ENCODE measurements around the gene AXIN1. TPM values are rescaled to one million over a fixed set of nuclear protein-coding genes. Genes with fewer than 3 reads are reported as not detected.
A peak's percentile ranks its signal among the peaks of the same experiment; 100 is the strongest.

Gene AXIN1, protein sequence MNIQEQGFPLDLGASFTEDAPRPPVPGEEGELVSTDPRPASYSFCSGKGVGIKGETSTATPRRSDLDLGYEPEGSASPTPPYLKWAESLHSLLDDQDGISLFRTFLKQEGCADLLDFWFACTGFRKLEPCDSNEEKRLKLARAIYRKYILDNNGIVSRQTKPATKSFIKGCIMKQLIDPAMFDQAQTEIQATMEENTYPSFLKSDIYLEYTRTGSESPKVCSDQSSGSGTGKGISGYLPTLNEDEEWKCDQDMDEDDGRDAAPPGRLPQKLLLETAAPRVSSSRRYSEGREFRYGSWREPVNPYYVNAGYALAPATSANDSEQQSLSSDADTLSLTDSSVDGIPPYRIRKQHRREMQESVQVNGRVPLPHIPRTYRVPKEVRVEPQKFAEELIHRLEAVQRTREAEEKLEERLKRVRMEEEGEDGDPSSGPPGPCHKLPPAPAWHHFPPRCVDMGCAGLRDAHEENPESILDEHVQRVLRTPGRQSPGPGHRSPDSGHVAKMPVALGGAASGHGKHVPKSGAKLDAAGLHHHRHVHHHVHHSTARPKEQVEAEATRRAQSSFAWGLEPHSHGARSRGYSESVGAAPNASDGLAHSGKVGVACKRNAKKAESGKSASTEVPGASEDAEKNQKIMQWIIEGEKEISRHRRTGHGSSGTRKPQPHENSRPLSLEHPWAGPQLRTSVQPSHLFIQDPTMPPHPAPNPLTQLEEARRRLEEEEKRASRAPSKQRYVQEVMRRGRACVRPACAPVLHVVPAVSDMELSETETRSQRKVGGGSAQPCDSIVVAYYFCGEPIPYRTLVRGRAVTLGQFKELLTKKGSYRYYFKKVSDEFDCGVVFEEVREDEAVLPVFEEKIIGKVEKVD
- 8.6 TPM for polyA plus RNA-seq (2012; ENCODE audit: missing spikeins)

GRCh38 chr16:352547-353403 is at the start of gene AXIN1:
AXIN1 (minus strand) TSS chr16:352723; CDS start chr16:347025, 5,698 bp downstream.
- FAIRE-seq, result peak; percentile 92
- TF ChIP-seq TAF1 (IDR thresholded peaks at IDR 0.05; ENCODE audit: borderline replicate concordance, low read depth, low read length), result no peak
- no peak for TF ChIP-seq POLR2AphosphoS5 (IDR thresholded peaks at IDR 0.05; ENCODE audit: low read depth, low read length)
- TF ChIP-seq POLR2A (IDR thresholded peaks at IDR 0.05; ENCODE audit: low read depth, low read length), result peak; percentile 60; the same call in 1 of the 2 replicates
- peak; percentile 86 for DNase-seq (ENCODE audit: insufficient read length)

DNA sequence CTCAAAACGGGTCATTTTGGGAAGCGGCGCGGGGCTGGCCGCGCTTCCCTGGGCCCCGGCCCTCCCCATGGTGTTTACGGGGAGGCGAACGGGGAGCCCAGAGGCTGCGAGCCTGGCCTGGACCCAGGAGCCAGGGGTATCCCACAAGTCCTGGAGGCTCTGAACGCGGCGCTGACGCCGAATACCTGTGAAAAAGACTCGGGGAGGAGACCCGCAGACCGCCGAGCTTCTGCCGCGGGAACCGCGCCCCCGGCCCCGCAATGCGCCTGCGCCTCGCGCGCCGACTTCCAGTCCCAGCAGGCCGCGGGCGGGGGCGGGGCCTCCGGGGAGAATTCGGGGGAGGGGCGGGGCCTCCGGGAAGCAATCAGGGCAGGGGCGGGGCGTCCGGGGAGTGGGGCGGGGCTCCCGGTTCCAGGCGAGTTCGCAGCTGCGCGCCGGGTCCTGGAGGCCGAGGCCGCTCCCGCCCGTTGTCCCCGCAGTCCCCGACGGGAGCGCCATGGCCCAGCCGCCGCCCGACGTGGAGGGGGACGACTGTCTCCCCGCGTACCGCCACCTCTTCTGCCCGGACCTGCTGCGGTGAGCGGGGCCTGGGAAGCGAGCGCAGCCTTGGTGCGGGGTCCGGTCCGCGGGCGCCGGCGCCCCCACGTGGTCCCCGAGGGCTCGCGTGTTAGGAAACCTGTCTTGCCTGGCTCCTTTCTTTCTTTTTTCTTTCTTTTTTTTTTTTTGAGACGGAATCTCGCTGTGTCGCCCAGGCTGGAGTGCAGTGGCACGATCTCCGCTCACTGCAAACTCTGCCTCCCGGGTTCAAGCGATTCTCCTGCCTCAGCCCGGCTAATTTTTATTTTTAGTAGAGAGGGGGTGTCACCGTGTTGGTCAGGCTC is 49.2 kb upstream of the AXIN1 start, which contains the start of gene DECR2:
DECR2 (plus strand) TSS at position 418 of the 881 bp plus-strand sequence; CDS start at position 497, 79 bp downstream.
- FAIRE-seq, result peak; percentile 90
- peak; percentile 73 for TF ChIP-seq POLR2AphosphoS5 (IDR thresholded peaks at IDR 0.05; ENCODE audit: low read depth, low read length)
- peak; percentile 81; the same call in 1 of the 2 replicates for TF ChIP-seq POLR2A (IDR thresholded peaks at IDR 0.05; ENCODE audit: low read depth, low read length)
- peak; percentile 37; the same call in 1 of the 2 replicates for TF ChIP-seq TAF1 (IDR thresholded peaks at IDR 0.05; ENCODE audit: borderline replicate concordance, low read depth, low read length)

DNA sequence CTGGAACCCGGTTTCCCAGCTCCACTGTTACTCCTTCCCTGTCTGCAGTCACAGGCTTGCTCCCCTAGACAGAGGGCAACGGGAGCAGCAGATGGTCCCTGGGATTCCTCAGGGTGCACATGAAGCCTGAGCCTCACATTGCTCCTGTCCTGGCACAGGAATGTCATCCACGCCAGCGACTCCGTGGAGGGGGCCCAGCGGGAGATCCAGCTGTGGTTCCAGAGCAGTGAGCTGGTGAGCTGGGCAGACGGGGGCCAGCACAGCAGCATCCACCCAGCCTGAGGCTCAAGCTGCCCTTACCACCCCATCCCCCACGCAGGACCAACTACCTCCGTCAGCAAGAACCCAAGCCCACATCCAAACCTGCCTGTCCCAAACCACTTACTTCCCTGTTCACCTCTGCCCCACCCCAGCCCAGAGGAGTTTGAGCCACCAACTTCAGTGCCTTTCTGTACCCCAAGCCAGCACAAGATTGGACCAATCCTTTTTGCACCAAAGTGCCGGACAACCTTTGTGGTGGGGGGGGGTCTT is 47.6 kb upstream of the AXIN1 start:
- TF ChIP-seq POLR2A (IDR thresholded peaks at IDR 0.05; ENCODE audit: low read depth, low read length) (no peak), TAF1 (IDR thresholded peaks at IDR 0.05; ENCODE audit: borderline replicate concordance, low read depth, low read length) (no peak), POLR2AphosphoS5 (IDR thresholded peaks at IDR 0.05; ENCODE audit: low read depth, low read length) (no peak)
- FAIRE-seq, result no peak

More for the DNA sequence above, 49.2 kb upstream of the AXIN1 start, which contains the start of gene DECR2:
- peak; percentile 95 for DNase-seq (ENCODE audit: insufficient read length)

GRCh38 chr16:399340-400019 is 47.0 kb upstream of the AXIN1 start:
- FAIRE-seq (no peak), DNase-seq (ENCODE audit: insufficient read length) (no peak)
- no peak for TF ChIP-seq POLR2A (IDR thresholded peaks at IDR 0.05; ENCODE audit: low read depth, low read length)
- TF ChIP-seq TAF1 (IDR thresholded peaks at IDR 0.05; ENCODE audit: borderline replicate concordance, low read depth, low read length), result no peak
- no peak for TF ChIP-seq POLR2AphosphoS5 (IDR thresholded peaks at IDR 0.05; ENCODE audit: low read depth, low read length)

More for the DNA sequence above, 47.6 kb upstream of the AXIN1 start:
- no peak for DNase-seq (ENCODE audit: insufficient read length)

GRCh38 chr16:398561-399339 is 46.2 kb upstream of the AXIN1 start:
- DNase-seq (ENCODE audit: insufficient read length) (no peak), FAIRE-seq (no peak)
- TF ChIP-seq TAF1 (IDR thresholded peaks at IDR 0.05; ENCODE audit: borderline replicate concordance, low read depth, low read length) (no peak), POLR2AphosphoS5 (IDR thresholded peaks at IDR 0.05; ENCODE audit: low read depth, low read length) (0 out of 2 replicates have a peak, but pooled peaks have one; percentile 45)

GRCh38 chr16:397736-398332 is 45.3 kb upstream of the AXIN1 start:
- FAIRE-seq (no peak), DNase-seq (ENCODE audit: insufficient read length) (no peak)
- TF ChIP-seq POLR2A (IDR thresholded peaks at IDR 0.05; ENCODE audit: low read depth, low read length), result no peak
- TF ChIP-seq POLR2AphosphoS5 (IDR thresholded peaks at IDR 0.05; ENCODE audit: low read depth, low read length), result no peak
- TF ChIP-seq TAF1 (IDR thresholded peaks at IDR 0.05; ENCODE audit: borderline replicate concordance, low read depth, low read length), result no peak

DNA sequence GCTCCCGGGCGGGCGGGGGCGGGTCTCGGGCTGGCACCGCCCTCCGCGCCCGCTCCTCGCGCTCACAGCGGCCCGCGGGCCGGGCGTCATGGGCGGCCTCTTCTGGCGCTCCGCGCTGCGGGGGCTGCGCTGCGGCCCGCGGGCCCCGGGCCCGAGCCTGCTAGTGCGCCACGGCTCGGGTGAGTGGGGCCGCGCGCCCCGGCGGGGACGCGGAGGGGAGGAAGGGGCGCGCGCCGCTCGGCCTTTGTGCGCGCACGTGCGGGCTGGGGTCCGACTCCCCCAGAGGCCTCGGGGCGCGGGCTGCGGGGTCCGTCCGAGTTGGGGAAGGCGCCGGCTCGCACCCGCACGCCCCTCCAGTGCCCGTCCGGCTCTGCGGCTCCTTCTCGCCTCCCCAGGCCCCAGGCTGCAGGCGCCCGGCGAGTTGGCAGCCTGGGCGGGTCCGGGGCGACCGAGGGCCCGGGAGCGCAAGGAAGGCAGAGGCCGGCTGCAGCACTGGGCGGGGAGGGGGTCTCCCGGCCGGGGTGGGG is 44.7 kb upstream of the AXIN1 start, which contains the start of gene NME4:
NME4 (plus strand) TSS at position 65 of the 527 bp plus-strand sequence; CDS start at position 89, 24 bp downstream.
- DNase-seq (ENCODE audit: insufficient read length) (peak; percentile 58), FAIRE-seq (no peak)
- TF ChIP-seq POLR2A (IDR thresholded peaks at IDR 0.05; ENCODE audit: low read depth, low read length) (0 out of 2 replicates have a peak, but pooled peaks have one; percentile 36), TAF1 (IDR thresholded peaks at IDR 0.05; ENCODE audit: borderline replicate concordance, low read depth, low read length) (no peak)

- peak; percentile 75 for FAIRE-seq
- no peak for DNase-seq (ENCODE audit: insufficient read length)
- TF ChIP-seq TAF1 (IDR thresholded peaks at IDR 0.05; ENCODE audit: borderline replicate concordance, low read depth, low read length) (no peak), POLR2A (IDR thresholded peaks at IDR 0.05; ENCODE audit: low read depth, low read length) (no peak), POLR2AphosphoS5 (IDR thresholded peaks at IDR 0.05; ENCODE audit: low read depth, low read length) (no peak)
These were observed 44.1 kb upstream of the AXIN1 start for GRCh38 chr16:396605-397004.

Measured in GM12892 (cell line).